Measurements from ENCODE around the gene MAST2.

GRCh38 chr1:45793942-45794604 lies 9.3 kb upstream of the MAST2 start:
- TF ChIP-seq CTCF (IDR thresholded peaks at IDR 0.05) (no peak), POLR2AphosphoS5 (IDR thresholded peaks at IDR 0.05) (no peak), POLR2A (IDR thresholded peaks at IDR 0.05) (no peak), EP300 (IDR thresholded peaks at IDR 0.05) (no peak)

All from upper lobe of left lung (tissue), 4 donors.